ENCODE measurements around the gene SFXN4. TPM values are rescaled to one million over a fixed set of nuclear protein-coding genes. Genes with fewer than 3 reads are reported as not detected.

SFXN4 gene
- total RNA-seq, 1 donor = 13.0 TPM

GRCh38 chr10:119207713-119208552, 42.4 kb upstream of the SFXN4 start:
- Histone ChIP-seq H3K79me2 (ENCODE audit: insufficient read depth, low read length) (peaks cover 4% of the 10 kb centered on the region), H3K36me3 (ENCODE audit: insufficient read depth, low read length) (no peaks in the 10 kb centered on the region), H3K9me3 (ENCODE audit: low read depth, low read length) (no peaks in the 10 kb centered on the region), H3K27me3 (ENCODE audit: insufficient read depth, low read length) (no peaks in the 10 kb centered on the region), H3K27ac (ENCODE audit: low read depth, low read length) (peak overlapping the region; percentile 52), H2AFZ (ENCODE audit: low read length) (peak overlapping the region; percentile 73), H4K20me1 (ENCODE audit: insufficient read depth, low read length) (no peaks in the 10 kb centered on the region), H3K4me3 (ENCODE audit: insufficient read depth, low read length) (peak overlapping the region; percentile 84), H3K4me1 (ENCODE audit: insufficient read depth, low read length) (peaks cover 48% of the 10 kb centered on the region), H3K4me2 (ENCODE audit: insufficient read depth, low read length) (peak overlapping the region; percentile 91)
- peak; percentile 75 for DNase-seq (ENCODE audit: insufficient read length, low spot score, missing footprints)
- no peak for TF ChIP-seq CTCF (IDR thresholded peaks at IDR 0.05; ENCODE audit: extremely low read depth, low read depth, low read length)

- Histone ChIP-seq H3K79me2 (ENCODE audit: insufficient read depth, low read length) (peaks cover 4% of the 10 kb centered on the region), H3K27ac (ENCODE audit: low read depth, low read length) (peak within 1 kb of the TSS; percentile 61), H3K9me3 (ENCODE audit: low read depth, low read length) (no peaks in the 10 kb centered on the region), H3K27me3 (ENCODE audit: insufficient read depth, low read length) (no peaks in the 10 kb centered on the region), H3K4me2 (ENCODE audit: insufficient read depth, low read length) (peak within 1 kb of the TSS; percentile 91), H3K4me3 (ENCODE audit: insufficient read depth, low read length) (peak within 1 kb of the TSS; percentile 84), H4K20me1 (ENCODE audit: insufficient read depth, low read length) (no peaks in the 10 kb centered on the region), H2AFZ (ENCODE audit: low read length) (peak within 1 kb of the TSS; percentile 74), H3K36me3 (ENCODE audit: insufficient read depth, low read length) (no peaks in the 10 kb centered on the region), H3K4me1 (ENCODE audit: insufficient read depth, low read length) (peaks cover 52% of the 10 kb centered on the region)
- TF ChIP-seq CTCF (IDR thresholded peaks at IDR 0.05; ENCODE audit: extremely low read depth, low read depth, low read length) = no peak
- DNase-seq (ENCODE audit: insufficient read length, low spot score, missing footprints) = peak; percentile 100
These were observed 41.8 kb upstream of the SFXN4 start, which contains the start of gene GRK5 for GRCh38 chr10:119207366-119207666. Gene GRK5 (plus strand): TSS chr10:119207571. CDS start chr10:119207918, 347 bp downstream.

GRCh38 chr10:119206603-119207365, 41.3 kb upstream of the SFXN4 start:
- H3K9me3 ChIP-seq (ENCODE audit: low read depth, low read length) = no peaks in the 10 kb centered on the region
- no peaks in the 10 kb centered on the region for H3K27me3 ChIP-seq (ENCODE audit: insufficient read depth, low read length)
- peak overlapping the region; percentile 84 for H3K4me3 ChIP-seq (ENCODE audit: insufficient read depth, low read length)
- DNase-seq (ENCODE audit: insufficient read length, low spot score, missing footprints) = peak; percentile 94
- H4K20me1 ChIP-seq (ENCODE audit: insufficient read depth, low read length) = no peaks in the 10 kb centered on the region
- peaks cover 4% of the 10 kb centered on the region for H3K79me2 ChIP-seq (ENCODE audit: insufficient read depth, low read length)
- H2AFZ ChIP-seq (ENCODE audit: low read length) = peak overlapping the region; percentile 74
- H3K27ac ChIP-seq (ENCODE audit: low read depth, low read length) = peak overlapping the region; percentile 61
- H3K4me1 ChIP-seq (ENCODE audit: insufficient read depth, low read length) = peaks cover 49% of the 10 kb centered on the region
- peak overlapping the region; percentile 91 for H3K4me2 ChIP-seq (ENCODE audit: insufficient read depth, low read length)
- no peaks in the 10 kb centered on the region for H3K36me3 ChIP-seq (ENCODE audit: insufficient read depth, low read length)
- peak; percentile 50 for TF ChIP-seq CTCF (IDR thresholded peaks at IDR 0.05; ENCODE audit: extremely low read depth, low read depth, low read length)

Data from osteoblast (primary cell).